Measurements from ENCODE around the gene ZNF571. TPM values are rescaled to one million over a fixed set of nuclear protein-coding genes. Genes with fewer than 3 reads are reported as not detected.

Gene ZNF571
- 10 to 100 TPM in 1 of 2 donors, 1 to 10 TPM in 1; 3.1 to 12.6 TPM for total RNA-seq
- polyA plus RNA-seq: 1 to 10 TPM; 1.3 to 3.3 TPM
- long read RNA-seq, donor 1: 0 reads
- long read RNA-seq, donor 2: 0 reads
- long read RNA-seq, donor 3: 0 reads
- long read RNA-seq, donor 4, partial matches to known transcripts: 0 of 1 reads
- long read RNA-seq, donor 4, other reads (novel, unspliced or antisense): 0 of 1 reads
- long read RNA-seq, donor 5, partial matches to known transcripts: 6 of 7 reads
- long read RNA-seq, donor 5, other reads (novel, unspliced or antisense): 0 of 7 reads

GRCh38 chr19:37594304-37594981, at the start of gene ZNF571, which contains the start of gene ZNF540:
TSS of gene ZNF571 (minus strand) at chr19:37594792. CDS start at chr19:37586676, 8,116 bp downstream.
TSS of gene ZNF540 (plus strand) at chr19:37594876. CDS start at chr19:37598448, 3,572 bp downstream.
- DNase-seq: peak; percentile 96 to 98 (median 97)
- Histone ChIP-seq H3K9me3 (ENCODE audit: control insufficient read depth in 4 of 4, insufficient read depth in 3 of 4, low read length in 3 of 4) (peaks cover 0 to 13% (median 3%) of the 10 kb centered on the region in 4 donors), H3K4me1 (ENCODE audit: control insufficient read depth in 5 of 5, insufficient read depth in 5 of 5, low read length in 5 of 5) (peaks cover 0 to 10% (median 2%) of the 10 kb centered on the region in 5 donors), H3K4me3 (peak within 1 kb of the TSS; percentile 75), H3K9ac (ENCODE audit: insufficient read depth in 1 of 2, low read length in 2 of 2) (peak within 1 kb of the TSS; percentile 95 to 99), H3K36me3 (ENCODE audit: control insufficient read depth in 4 of 4, insufficient read depth in 4 of 4, low read length in 4 of 4) (peaks cover 4 to 8% (median 6%) of the 10 kb centered on the region in 4 donors), H3K27me3 (ENCODE audit: control insufficient read depth in 3 of 3, insufficient read depth in 3 of 3, low read length in 2 of 3) (no peaks in the 10 kb centered on the region), H3K27ac (ENCODE audit: low read depth in 1 of 2, low read length in 1 of 2) (peak within 1 kb of the TSS; percentile 79 to 94)
- TF ChIP-seq, protein P1, sequence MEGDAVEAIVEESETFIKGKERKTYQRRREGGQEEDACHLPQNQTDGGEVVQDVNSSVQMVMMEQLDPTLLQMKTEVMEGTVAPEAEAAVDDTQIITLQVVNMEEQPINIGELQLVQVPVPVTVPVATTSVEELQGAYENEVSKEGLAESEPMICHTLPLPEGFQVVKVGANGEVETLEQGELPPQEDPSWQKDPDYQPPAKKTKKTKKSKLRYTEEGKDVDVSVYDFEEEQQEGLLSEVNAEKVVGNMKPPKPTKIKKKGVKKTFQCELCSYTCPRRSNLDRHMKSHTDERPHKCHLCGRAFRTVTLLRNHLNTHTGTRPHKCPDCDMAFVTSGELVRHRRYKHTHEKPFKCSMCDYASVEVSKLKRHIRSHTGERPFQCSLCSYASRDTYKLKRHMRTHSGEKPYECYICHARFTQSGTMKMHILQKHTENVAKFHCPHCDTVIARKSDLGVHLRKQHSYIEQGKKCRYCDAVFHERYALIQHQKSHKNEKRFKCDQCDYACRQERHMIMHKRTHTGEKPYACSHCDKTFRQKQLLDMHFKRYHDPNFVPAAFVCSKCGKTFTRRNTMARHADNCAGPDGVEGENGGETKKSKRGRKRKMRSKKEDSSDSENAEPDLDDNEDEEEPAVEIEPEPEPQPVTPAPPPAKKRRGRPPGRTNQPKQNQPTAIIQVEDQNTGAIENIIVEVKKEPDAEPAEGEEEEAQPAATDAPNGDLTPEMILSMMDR (IDR thresholded peaks at IDR 0.05; ENCODE audit: control extremely low read depth, extremely low read depth): no peak
- peak; percentile 97 for ATAC-seq (ENCODE audit: insufficient read depth, low FRiP score)
- WGBS, 2 donors: 0% methylated on average over 53 of the region's 53 CpGs

DNA sequence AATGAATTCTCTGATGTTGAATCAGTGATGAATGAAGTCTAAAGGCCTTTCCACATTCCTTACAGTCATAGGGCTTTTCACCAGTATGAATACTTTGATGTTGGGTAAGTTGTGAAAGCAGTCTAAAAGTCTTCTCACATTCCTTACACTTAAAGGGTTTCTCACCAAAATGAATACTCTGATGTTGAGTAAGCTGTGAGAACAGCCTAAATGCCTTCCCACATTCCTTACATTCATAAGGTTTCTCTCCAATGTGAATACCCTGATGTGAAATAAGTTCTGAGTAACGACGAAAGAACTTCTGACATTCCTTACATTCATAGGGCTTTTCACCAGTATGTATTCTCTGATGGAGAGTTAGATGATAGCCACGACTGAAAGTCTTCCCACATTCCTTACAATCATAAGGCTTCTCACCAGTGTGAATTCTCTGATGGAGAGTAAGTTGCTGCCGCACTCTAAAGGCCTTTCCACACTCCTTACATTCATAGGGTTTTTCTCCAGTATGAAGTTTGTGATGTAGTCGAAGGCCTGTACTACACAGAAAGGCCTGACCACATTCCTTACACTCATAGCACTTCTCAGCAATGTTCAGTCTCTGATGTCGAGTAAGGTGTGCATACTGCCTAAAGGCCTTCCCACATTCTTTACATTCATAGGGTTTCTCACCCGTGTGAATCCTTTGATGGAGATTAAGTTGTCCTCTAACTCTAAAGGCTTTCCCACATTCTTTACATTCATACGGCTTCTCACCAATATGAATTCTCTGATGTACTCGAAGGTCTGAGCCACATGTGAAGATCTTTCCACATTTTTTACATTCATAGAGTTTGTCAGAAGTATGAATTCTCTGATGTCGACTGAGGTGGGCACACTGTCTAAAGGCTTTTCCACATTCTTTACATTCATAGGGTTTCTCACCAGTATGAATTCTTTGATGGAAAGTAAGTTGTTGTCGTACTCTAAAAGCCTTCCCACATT, 40.8 kb upstream of the ZNF571 start:
- H3K27ac ChIP-seq (ENCODE audit: low read depth in 1 of 2, low read length in 1 of 2): no peak overlapping the region
- no peak for DNase-seq
- H3K9ac ChIP-seq (ENCODE audit: insufficient read depth in 1 of 2, low read length in 2 of 2): no peak overlapping the region
- peaks cover 18 to 59% (median 22%) of the 10 kb centered on the region in 4 donors for H3K9me3 ChIP-seq (ENCODE audit: control insufficient read depth in 4 of 4, insufficient read depth in 3 of 4, low read length in 3 of 4)
- no peaks in the 10 kb centered on the region for H3K27me3 ChIP-seq (ENCODE audit: control insufficient read depth in 3 of 3, insufficient read depth in 3 of 3, low read length in 2 of 3)
- ATAC-seq (ENCODE audit: insufficient read depth, low FRiP score): no peak
- H3K4me3 ChIP-seq: no peak overlapping the region
- TF ChIP-seq, protein P1 (IDR thresholded peaks at IDR 0.05; ENCODE audit: control extremely low read depth, extremely low read depth): no peak
- peaks cover 3 to 50% (median 33%) of the 10 kb centered on the region in 4 donors for H3K36me3 ChIP-seq (ENCODE audit: control insufficient read depth in 4 of 4, insufficient read depth in 4 of 4, low read length in 4 of 4)
- WGBS, 2 donors: 97 to 98% methylated on average over 11 of the region's 11 CpGs
- no peaks in the 10 kb centered on the region for H3K4me1 ChIP-seq (ENCODE audit: control insufficient read depth in 5 of 5, insufficient read depth in 5 of 5, low read length in 5 of 5)

DNA sequence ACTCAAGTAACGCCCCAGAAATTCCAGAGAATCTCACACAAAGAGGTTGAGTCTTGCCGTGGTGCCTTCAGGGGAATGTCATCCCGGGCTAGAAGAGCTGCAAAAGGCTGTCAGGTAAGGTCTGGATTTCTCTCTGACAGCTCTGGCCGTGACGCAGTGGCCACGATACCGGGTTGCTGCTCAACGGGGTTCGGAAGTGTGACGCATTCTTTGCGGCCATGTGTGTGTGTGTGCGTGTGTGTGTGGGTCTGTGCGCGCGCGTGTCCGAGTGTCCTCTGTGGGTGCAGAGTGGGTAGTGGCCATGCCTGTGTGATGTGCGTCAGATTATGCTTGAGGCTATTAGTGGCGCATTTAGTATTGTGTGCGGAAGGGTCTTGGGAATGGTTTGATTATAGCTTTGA, 390 bp upstream of the ZNF571 start:
- no peaks in the 10 kb centered on the region for H3K27me3 ChIP-seq (ENCODE audit: control insufficient read depth in 3 of 3, insufficient read depth in 3 of 3, low read length in 2 of 3)
- peak overlapping the region; percentile 75 for H3K4me3 ChIP-seq
- TF ChIP-seq, protein P1 (IDR thresholded peaks at IDR 0.05; ENCODE audit: control extremely low read depth, extremely low read depth): no peak
- H3K9me3 ChIP-seq (ENCODE audit: control insufficient read depth in 4 of 4, insufficient read depth in 3 of 4, low read length in 3 of 4): peaks cover 0 to 13% (median 3%) of the 10 kb centered on the region in 4 donors
- H3K9ac ChIP-seq (ENCODE audit: insufficient read depth in 1 of 2, low read length in 2 of 2): peak overlapping the region; percentile 95 to 98
- ATAC-seq (ENCODE audit: insufficient read depth, low FRiP score) (peak; percentile 54), DNase-seq (peak in 2 of 3 donors; percentile 77 to 79)
- H3K4me1 ChIP-seq (ENCODE audit: control insufficient read depth in 5 of 5, insufficient read depth in 5 of 5, low read length in 5 of 5): peaks cover 0 to 10% (median 2%) of the 10 kb centered on the region in 5 donors
- 0 to 1% methylated on average over 20 of the region's 20 CpGs for WGBS, 2 donors
- H3K27ac ChIP-seq (ENCODE audit: low read depth in 1 of 2, low read length in 1 of 2): peak overlapping the region; percentile 79 to 94
- H3K36me3 ChIP-seq (ENCODE audit: control insufficient read depth in 4 of 4, insufficient read depth in 4 of 4, low read length in 4 of 4): peaks cover 5 to 10% (median 7%) of the 10 kb centered on the region in 4 donors

All from lung (tissue), 16 donors.